Measurements from ENCODE around the gene HOXD13. TPM values are rescaled to one million over a fixed set of nuclear protein-coding genes. Genes with fewer than 3 reads are reported as not detected.

Gene HOXD13
- polyA plus RNA-seq, 1 donor from 2014 or later: not detected

- Histone ChIP-seq H2AFZ (ENCODE audit: low read depth, low read length) (no peak overlapping the region), H3K4me2 (ENCODE audit: low read length) (no peak overlapping the region)
Measured at GRCh38 chr2:176098366-176099158, 6.0 kb downstream of the HOXD13 start.

GRCh38 chr2:176099159-176099727, 6.7 kb downstream of the HOXD13 start:
- no peak overlapping the region for H3K27ac ChIP-seq (ENCODE audit: low read length)
- peaks cover 7% of the 10 kb centered on the region for H3K9me3 ChIP-seq (ENCODE audit: low read length)
- no peaks in the 10 kb centered on the region for H4K20me1 ChIP-seq (ENCODE audit: insufficient read depth)
- H3K9me2 ChIP-seq (ENCODE audit: insufficient read depth, low read length): no peaks in the 10 kb centered on the region
- no peaks in the 10 kb centered on the region for H3F3A ChIP-seq (ENCODE audit: insufficient read depth, low read length, poor library complexity, severe bottlenecking)
- H3K4me2 ChIP-seq (ENCODE audit: low read length): no peak overlapping the region
- H3K79me2 ChIP-seq (replicated peaks; ENCODE audit: insufficient read depth, low read length): no peaks in the 10 kb centered on the region
- H3K36me3 ChIP-seq (ENCODE audit: insufficient read depth, low read length): no peaks in the 10 kb centered on the region
- H2AFZ ChIP-seq (ENCODE audit: low read depth, low read length): no peak overlapping the region
- TF ChIP-seq EZH2 (IDR thresholded peaks at IDR 0.05; ENCODE audit: borderline replicate concordance, insufficient read depth, low read length, poor library complexity, severe bottlenecking) (peak; percentile 24), SMC3 (conservative IDR thresholded peaks at IDR 0.05; ENCODE audit: poor library complexity) (no peak)
- H3K9ac ChIP-seq (ENCODE audit: low read length): no peak overlapping the region
- H3K27me3 ChIP-seq (ENCODE audit: insufficient read depth, low read depth, low read length): peaks cover 100% of the 10 kb centered on the region
- no peak overlapping the region for H3K4me3 ChIP-seq (ENCODE audit: low read length)

More at GRCh38 chr2:176098366-176099158, 6.0 kb downstream of the HOXD13 start:
- H3F3A ChIP-seq (ENCODE audit: insufficient read depth, low read length, poor library complexity, severe bottlenecking): no peaks in the 10 kb centered on the region
- no peaks in the 10 kb centered on the region for H3K79me2 ChIP-seq (replicated peaks; ENCODE audit: insufficient read depth, low read length)
- peaks cover 100% of the 10 kb centered on the region for H3K27me3 ChIP-seq (ENCODE audit: insufficient read depth, low read depth, low read length)
- H3K9ac ChIP-seq (ENCODE audit: low read length): no peak overlapping the region
- no peaks in the 10 kb centered on the region for H3K9me2 ChIP-seq (ENCODE audit: insufficient read depth, low read length)
- no peak overlapping the region for H3K4me3 ChIP-seq (ENCODE audit: low read length)
- TF ChIP-seq CTCF (IDR thresholded peaks at IDR 0.05; ENCODE audit: poor library complexity, severe bottlenecking): no peak
- TF ChIP-seq RAD21 (conservative IDR thresholded peaks at IDR 0.05): no peak
- TF ChIP-seq EZH2 (IDR thresholded peaks at IDR 0.05; ENCODE audit: borderline replicate concordance, insufficient read depth, low read length, poor library complexity, severe bottlenecking): no peak
- no peak for TF ChIP-seq TAF1 (IDR thresholded peaks at IDR 0.05; ENCODE audit: low read depth)
- TF ChIP-seq EP300 (conservative IDR thresholded peaks at IDR 0.05; ENCODE audit: poor library complexity, severe bottlenecking): no peak
- no peak for TF ChIP-seq MXI1 (conservative IDR thresholded peaks at IDR 0.05; ENCODE audit: poor library complexity, severe bottlenecking)
- TF ChIP-seq SMC3 (conservative IDR thresholded peaks at IDR 0.05; ENCODE audit: poor library complexity): no peak
- H4K20me1 ChIP-seq (ENCODE audit: insufficient read depth): no peaks in the 10 kb centered on the region
- no peak overlapping the region for H3K27ac ChIP-seq (ENCODE audit: low read length)
- no peaks in the 10 kb centered on the region for H3K36me3 ChIP-seq (ENCODE audit: insufficient read depth, low read length)
- peaks cover 7% of the 10 kb centered on the region for H3K9me3 ChIP-seq (ENCODE audit: low read length)

- peaks cover 100% of the 10 kb centered on the region for H3K27me3 ChIP-seq (ENCODE audit: insufficient read depth, low read depth, low read length)
- TF ChIP-seq EP300 (conservative IDR thresholded peaks at IDR 0.05; ENCODE audit: poor library complexity, severe bottlenecking): no peak
- peak; percentile 67 for TF ChIP-seq EZH2 (IDR thresholded peaks at IDR 0.05; ENCODE audit: borderline replicate concordance, insufficient read depth, low read length, poor library complexity, severe bottlenecking)
- no peaks in the 10 kb centered on the region for H4K20me1 ChIP-seq (ENCODE audit: insufficient read depth)
- H3K27ac ChIP-seq (ENCODE audit: low read length): no peak within 1 kb of the TSS
- peaks cover 7% of the 10 kb centered on the region for H3K9me3 ChIP-seq (ENCODE audit: low read length)
- H3K4me2 ChIP-seq (ENCODE audit: low read length): no peak within 1 kb of the TSS
- no peaks in the 10 kb centered on the region for H3K79me2 ChIP-seq (replicated peaks; ENCODE audit: insufficient read depth, low read length)
- H3K36me3 ChIP-seq (ENCODE audit: insufficient read depth, low read length): no peaks in the 10 kb centered on the region
- no peak within 1 kb of the TSS for H3K4me3 ChIP-seq (ENCODE audit: low read length)
- H3K9ac ChIP-seq (ENCODE audit: low read length): no peak within 1 kb of the TSS
- no peaks in the 10 kb centered on the region for H3F3A ChIP-seq (ENCODE audit: insufficient read depth, low read length, poor library complexity, severe bottlenecking)
- no peak within 1 kb of the TSS for H2AFZ ChIP-seq (ENCODE audit: low read depth, low read length)
- H3K9me2 ChIP-seq (ENCODE audit: insufficient read depth, low read length): no peaks in the 10 kb centered on the region
Measured at GRCh38 chr2:176099728-176100546, 7.4 kb downstream of the HOXD13 start, which contains the start of gene HOXD12. TSS of gene HOXD12 (plus strand) at chr2:176099795. CDS start at chr2:176099802, 7 bp downstream.
